Ascending aorta (tissue), 2 donors: ENCODE measurements around the gene ACOX1. TPM values are rescaled to one million over a fixed set of nuclear protein-coding genes. Genes with fewer than 3 reads are reported as not detected.

Experiments used
- DNase-seq, 2 donors: peaks; one replicate each; pipeline ENCODE4 v3.0.0-alpha.2; 2019; ENCODE audit warnings: low spot score in 2 of 2
- H3K27ac ChIP-seq, 2 donors: fragments of 200-600 bp; sonication (generic); one replicate each; pipeline ENCODE4 v1.5.1; 2016 to 2017; ENCODE audit warnings: mild to moderate bottlenecking in 1 of 2
- H3K27me3 ChIP-seq: fragments of 200-600 bp; sonication (generic); one replicate; pipeline ENCODE4 v1.5.1; 2017
- H3K36me3 ChIP-seq, 2 donors: fragments of 200-600 bp; sonication (generic); one replicate each; pipeline ENCODE4 v1.5.1; 2016
- H3K4me1 ChIP-seq, 2 donors: fragments of 200-600 bp; sonication (generic); one replicate each; pipeline ENCODE4 v1.5.1; 2016 to 2017; ENCODE audit warnings: mild to moderate bottlenecking in 1 of 2
- H3K4me3 ChIP-seq, 2 donors: fragments of 200-600 bp; sonication (generic); one replicate each; pipeline ENCODE4 v1.5.1; 2016 to 2017; ENCODE audit warnings: mild to moderate bottlenecking in 1 of 2
- H3K9me3 ChIP-seq, 2 donors: fragments of 200-600 bp; sonication (generic); one replicate each; pipeline ENCODE4 v1.5.1; 2016
- intact Hi-C: fragments of 100-400 bp; cut with DNase I; formaldehyde crosslinking; loops from one replicate; pipeline ENCODE4 v1.15.1; 2023
- total RNA-seq: library from RNA; depleted of rRNA; stranded (reverse); fragments of >200 nt; gene quantifications from one replicate; pipeline ENCODE4 v1.1.0, GENCODE V29; 2016
- TF ChIP-seq, protein P1 (sequence below), 3 experiments: fragments of 200-600 bp in 2 of 3; fragments of 450-650 bp in 1 of 3; sonication (generic) in 2 of 3; IDR thresholded peaks; one replicate each; pipeline ENCODE4 v1.5.1; 2016 to 2019; ENCODE audit warnings: antibody characterized with exemption in 3 of 3, mild to moderate bottlenecking in 1 of 3, moderate library complexity in 1 of 3

Gene ACOX1
- total RNA-seq, 1 donor from 2014 or later = 18.5 TPM

- no peaks in the 10 kb centered on the region for H3K36me3 ChIP-seq
- DNase-seq = no peak
- H3K27ac ChIP-seq = no peak overlapping the region
- intact Hi-C loops = no loop called here
- no peaks in the 10 kb centered on the region for H3K9me3 ChIP-seq
- TF ChIP-seq, protein P1, sequence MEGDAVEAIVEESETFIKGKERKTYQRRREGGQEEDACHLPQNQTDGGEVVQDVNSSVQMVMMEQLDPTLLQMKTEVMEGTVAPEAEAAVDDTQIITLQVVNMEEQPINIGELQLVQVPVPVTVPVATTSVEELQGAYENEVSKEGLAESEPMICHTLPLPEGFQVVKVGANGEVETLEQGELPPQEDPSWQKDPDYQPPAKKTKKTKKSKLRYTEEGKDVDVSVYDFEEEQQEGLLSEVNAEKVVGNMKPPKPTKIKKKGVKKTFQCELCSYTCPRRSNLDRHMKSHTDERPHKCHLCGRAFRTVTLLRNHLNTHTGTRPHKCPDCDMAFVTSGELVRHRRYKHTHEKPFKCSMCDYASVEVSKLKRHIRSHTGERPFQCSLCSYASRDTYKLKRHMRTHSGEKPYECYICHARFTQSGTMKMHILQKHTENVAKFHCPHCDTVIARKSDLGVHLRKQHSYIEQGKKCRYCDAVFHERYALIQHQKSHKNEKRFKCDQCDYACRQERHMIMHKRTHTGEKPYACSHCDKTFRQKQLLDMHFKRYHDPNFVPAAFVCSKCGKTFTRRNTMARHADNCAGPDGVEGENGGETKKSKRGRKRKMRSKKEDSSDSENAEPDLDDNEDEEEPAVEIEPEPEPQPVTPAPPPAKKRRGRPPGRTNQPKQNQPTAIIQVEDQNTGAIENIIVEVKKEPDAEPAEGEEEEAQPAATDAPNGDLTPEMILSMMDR (IDR thresholded peaks at IDR 0.05) = no peak
- H3K4me1 ChIP-seq = peaks cover 0 to 6% of the 10 kb centered on the region in 2 donors
- H3K4me3 ChIP-seq = no peak overlapping the region
- no peaks in the 10 kb centered on the region for H3K27me3 ChIP-seq
Observed at GRCh38 chr17:75983501-75984181, 4.7 kb upstream of the ACOX1 start.

GRCh38 chr17:75981019-75981615 is 2.2 kb upstream of the ACOX1 start:
- no peaks in the 10 kb centered on the region for H3K9me3 ChIP-seq
- H3K4me1 ChIP-seq = peaks cover 2 to 26% of the 10 kb centered on the region in 2 donors
- TF ChIP-seq, protein P1 (IDR thresholded peaks at IDR 0.05) = no peak
- no peak overlapping the region for H3K4me3 ChIP-seq
- peaks cover 0 to 2% of the 10 kb centered on the region in 2 donors for H3K36me3 ChIP-seq
- intact Hi-C loops = no loop called here
- no peak for DNase-seq
- no peak overlapping the region for H3K27ac ChIP-seq
- no peaks in the 10 kb centered on the region for H3K27me3 ChIP-seq

- TF ChIP-seq, protein P1 (IDR thresholded peaks at IDR 0.05) = no peak
Observed at GRCh38 chr17:75980188-75981018, 1.4 kb upstream of the ACOX1 start.

GRCh38 chr17:75979705-75980187 is 780 bp upstream of the ACOX1 start:
- peaks cover 2 to 26% of the 10 kb centered on the region in 2 donors for H3K4me1 ChIP-seq
- no peaks in the 10 kb centered on the region for H3K27me3 ChIP-seq
- H3K4me3 ChIP-seq = peak overlapping the region; percentile 76 to 88
- DNase-seq = peak in 1 of 2 donors; percentile 87
- intact Hi-C loops = loop anchor here (1.0 to 10.0 kb wide), 6 partner anchors 38 to 373 kb away; partner anchors contain the start of genes FBF1, MRPL38, PRPSAP1 and TRIM65
- H3K36me3 ChIP-seq = peaks cover 0 to 2% of the 10 kb centered on the region in 2 donors
- H3K27ac ChIP-seq = peak overlapping the region; percentile 93 to 99
- H3K9me3 ChIP-seq = no peaks in the 10 kb centered on the region
- TF ChIP-seq, protein P1 (IDR thresholded peaks at IDR 0.05) = no peak

More at GRCh38 chr17:75980188-75981018, 1.4 kb upstream of the ACOX1 start:
- no peaks in the 10 kb centered on the region for H3K27me3 ChIP-seq
- H3K36me3 ChIP-seq = peaks cover 0 to 2% of the 10 kb centered on the region in 2 donors
- intact Hi-C loops = no loop called here
- H3K4me3 ChIP-seq = peak overlapping the region; percentile 76 to 88
- peaks cover 2 to 26% of the 10 kb centered on the region in 2 donors for H3K4me1 ChIP-seq
- peak overlapping the region; percentile 93 to 99 for H3K27ac ChIP-seq
- H3K9me3 ChIP-seq = no peaks in the 10 kb centered on the region
- DNase-seq = no peak

DNA sequence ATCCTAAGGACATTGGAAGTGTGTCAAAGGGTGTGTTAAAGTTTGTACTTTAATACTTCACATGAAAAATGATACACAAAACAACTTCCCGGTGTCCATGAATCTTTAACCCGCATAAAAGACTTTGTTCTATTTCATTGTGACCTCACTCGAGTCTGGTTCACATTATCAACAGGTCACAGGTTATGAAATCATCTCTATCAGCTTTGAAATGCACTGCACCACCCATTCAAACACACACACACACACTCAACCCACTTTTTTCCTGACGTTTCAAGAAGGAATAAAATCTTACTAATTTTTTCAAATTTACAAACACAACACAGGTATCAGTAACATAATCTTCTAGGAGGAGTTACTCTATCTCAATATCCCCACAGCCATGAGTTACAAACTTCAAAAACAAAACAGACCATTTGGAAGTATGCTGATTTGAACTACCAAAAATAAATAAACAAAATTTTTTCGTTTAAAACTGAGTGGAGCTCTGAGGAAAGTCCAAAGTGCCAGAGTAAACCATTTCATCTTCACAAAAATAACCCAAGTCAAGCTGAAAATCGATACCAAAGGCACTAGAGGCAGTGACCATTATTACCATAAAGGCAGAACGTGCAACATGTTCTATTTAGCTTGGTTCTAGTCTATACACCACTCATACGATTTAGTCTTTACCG is 2.7 kb downstream of the ACOX1 start:
- Histone ChIP-seq H3K27ac (no peak overlapping the region), H3K9me3 (no peaks in the 10 kb centered on the region), H3K27me3 (no peaks in the 10 kb centered on the region), H3K4me3 (no peak overlapping the region), H3K36me3 (peaks cover 0 to 14% of the 10 kb centered on the region in 2 donors), H3K4me1 (peaks cover 2 to 26% of the 10 kb centered on the region in 2 donors)
- intact Hi-C loops = loop anchor here (5.0 to 10.0 kb wide), 3 partner anchors 224 to 376 kb away; partner anchors contain the start of genes PRPSAP1 and UBALD2
- DNase-seq = no peak
- TF ChIP-seq, protein P1 (IDR thresholded peaks at IDR 0.05) = no peak
